SK-N-SH (cell line): ENCODE measurements around the gene ZFP36L1. TPM values are rescaled to one million over a fixed set of nuclear protein-coding genes. Genes with fewer than 3 reads are reported as not detected.

Source experiments
- CTCF ChIA-PET: fragments of 300-600, 350-600 bp; formaldehyde crosslinking; extraction: SDS; loops from one replicate; lab custom pipeline; 2021; lab: Yijun Ruan, JAX
- POLR2A ChIA-PET: fragments of 350-600 bp; sonication (Branson Sonifier 250); formaldehyde crosslinking; extraction: SDS; loops from one replicate; lab custom pipeline; 2020; ENCODE audit warnings: antibody characterized with exemption, inconsistent platforms; lab: Yijun Ruan, JAX
- DNase-seq: peaks from one replicate; pipeline ENCODE4 v3.0.0; 2012
- H2AFZ ChIP-seq: fragments of 200-600 bp; sonication (generic); 2 replicates; pipeline ENCODE4 v1.8.1; 2016; ENCODE audit warnings: antibody characterized with exemption, mild to moderate bottlenecking, low read depth
- H3F3A ChIP-seq: fragments of 200-600 bp; sonication (generic); replicated peaks from 2 replicates; pipeline ENCODE3; 2016; ENCODE audit warnings: antibody characterized with exemption, mild to moderate bottlenecking; ENCODE audit not compliant: insufficient read depth
- H3K27ac ChIP-seq, 2 experiments: fragments of 200-500 bp in 1 of 2; fragments of 200-600 bp in 1 of 2; sonication (Bioruptor generic) in 1 of 2; sonication (generic), shearing (Covaris generic) in 1 of 2; 2 replicates each; pipeline versions ENCODE4 v1.5.1 to v1.6.1; 2014 to 2016; ENCODE audit warnings: low read depth in 2 of 2, inconsistent platforms in 1 of 2, low read length in 1 of 2, mild to moderate bottlenecking in 1 of 2, mixed read lengths in 1 of 2
- H3K27me3 ChIP-seq: fragments of 200-600 bp; sonication (generic), shearing (Covaris generic); 2 replicates; pipeline ENCODE4 v1.6.1; 2016; ENCODE audit warnings: mixed run types; ENCODE audit not compliant: insufficient read depth
- H3K36me3 ChIP-seq, 2 experiments: fragments of 200-500 bp in 1 of 2; fragments of 200-600 bp in 1 of 2; sonication (Bioruptor generic) in 1 of 2; sonication (generic) in 1 of 2; replicated peaks in 1 of 2; 2 replicates each; pipeline versions ENCODE3 to v1.5.1; 2014 to 2016; ENCODE audit warnings: low read length in 1 of 2, mild to moderate bottlenecking in 1 of 2; ENCODE audit not compliant: insufficient read depth in 2 of 2, control insufficient read depth in 1 of 2
- H3K4me1 ChIP-seq, 2 experiments: fragments of 200-500 bp in 1 of 2; fragments of 200-600 bp in 1 of 2; sonication (Bioruptor generic) in 1 of 2; sonication (generic), shearing (Covaris generic) in 1 of 2; 2 replicates each; pipeline versions ENCODE4 v1.5.1 to v1.6.1; 2014 to 2016; ENCODE audit warnings: low read depth in 1 of 2, low read length in 1 of 2, mixed run types in 1 of 2; ENCODE audit not compliant: insufficient read depth in 2 of 2, control insufficient read depth in 1 of 2
- H3K4me2 ChIP-seq: fragments of 200-600 bp; sonication (generic), shearing (Covaris generic); 2 replicates; pipeline ENCODE4 v1.6.1; 2017; ENCODE audit warnings: mixed run types
- H3K4me3 ChIP-seq, 2 experiments: fragments of 200-500 bp in 1 of 2; fragments of 200-600 bp in 1 of 2; sonication (Bioruptor generic) in 1 of 2; sonication (generic), shearing (Covaris generic) in 1 of 2; 2 replicates each; pipeline versions ENCODE4 v1.5.1 to v1.8.1; 2014 to 2016; ENCODE audit warnings: low read depth in 2 of 2, inconsistent platforms in 1 of 2, low read length in 1 of 2, mild to moderate bottlenecking in 1 of 2, mixed read lengths in 1 of 2, moderate library complexity in 1 of 2
- H3K79me2 ChIP-seq: fragments of 200-600 bp; sonication (generic); 2 replicates; pipeline ENCODE4 v1.8.1; 2017; ENCODE audit warnings: mild to moderate bottlenecking; ENCODE audit not compliant: insufficient read depth
- H3K9ac ChIP-seq: fragments of 200-600 bp; sonication (generic); 2 replicates; pipeline ENCODE4 v1.6.1; 2017; ENCODE audit warnings: mixed run types
- H3K9me2 ChIP-seq: fragments of 200-600 bp; sonication (generic); 2 replicates; pipeline ENCODE4 v1.6.1; 2017; ENCODE audit warnings: mixed run types
- H3K9me3 ChIP-seq: fragments of 200-600 bp; sonication (generic); 2 replicates; pipeline ENCODE4 v1.6.1; 2017; ENCODE audit warnings: mixed run types, mild to moderate bottlenecking, moderate library complexity
- H4K20me1 ChIP-seq: fragments of 200-600 bp; sonication (generic); 2 replicates; pipeline ENCODE4 v1.6.1; 2017; ENCODE audit warnings: mild to moderate bottlenecking, mixed run types; ENCODE audit not compliant: insufficient read depth
- CTCF ChIP-seq: fragments of 200-600 bp; sonication (generic); IDR thresholded peaks from 2 replicates; pipeline ENCODE4 v1.6.1; 2017; ENCODE audit warnings: antibody characterized with exemption, mild to moderate bottlenecking, moderate library complexity
- ELF1 ChIP-seq: IDR thresholded peaks from 2 replicates; pipeline ENCODE4 v1.4.0; 2012
- EP300 ChIP-seq, 2 experiments: IDR thresholded peaks; 2 replicates each; pipeline versions ENCODE4 v1.4.0 to v1.6.1; 2012; ENCODE audit warnings: borderline replicate concordance in 1 of 2, low read depth in 1 of 2, low read length in 1 of 2
- FOXJ3 ChIP-seq: sonication (generic); formaldehyde crosslinking; IDR thresholded peaks from 2 replicates; pipeline ENCODE4 v1.5.1; 2020; ENCODE audit warnings: mild to moderate bottlenecking, missing genetic modification reagents
- FOXM1 ChIP-seq: IDR thresholded peaks from 2 replicates; pipeline ENCODE4 v1.4.0; 2012; ENCODE audit warnings: low read depth, mild to moderate bottlenecking
- GABPA ChIP-seq: IDR thresholded peaks from 2 replicates; pipeline ENCODE4 v1.4.0; 2012; ENCODE audit warnings: low read depth, mild to moderate bottlenecking
- JUND ChIP-seq: IDR thresholded peaks from 2 replicates; pipeline ENCODE4 v1.4.0; 2012
- MEF2A ChIP-seq: IDR thresholded peaks from 2 replicates; pipeline ENCODE4 v1.4.0; 2012; ENCODE audit warnings: low read depth, borderline replicate concordance
- MXI1 ChIP-seq: IDR thresholded peaks from 2 replicates; pipeline ENCODE4 v1.6.1; 2012; ENCODE audit warnings: mild to moderate bottlenecking, low read depth, low read length, improper control_type of control experiment
- NFIC ChIP-seq: IDR thresholded peaks from 2 replicates; pipeline ENCODE4 v1.4.0; 2012; ENCODE audit warnings: borderline replicate concordance
- NRF1 ChIP-seq: IDR thresholded peaks from 2 replicates; pipeline ENCODE4 v1.6.1; 2012; ENCODE audit warnings: low read depth, mild to moderate bottlenecking, low read length
- POLR2AphosphoS5 ChIP-seq: IDR thresholded peaks from 2 replicates; pipeline ENCODE4 v1.6.1; 2012; ENCODE audit warnings: low read depth, low read length
- RCOR1 ChIP-seq: fragments of 150-350 bp; IDR thresholded peaks from 2 replicates; pipeline ENCODE4 v1.6.1; 2017; ENCODE audit warnings: antibody characterized with exemption, low read length
- RXRA ChIP-seq: IDR thresholded peaks from 2 replicates; pipeline ENCODE4 v1.4.0; 2012; ENCODE audit warnings: low read depth, mild to moderate bottlenecking, borderline replicate concordance
- SIN3A ChIP-seq: IDR thresholded peaks from 2 replicates; pipeline ENCODE4 v1.6.1; 2012; ENCODE audit warnings: low read depth, mild to moderate bottlenecking, low read length, moderate library complexity, borderline replicate concordance
- SMC3 ChIP-seq: IDR thresholded peaks from 2 replicates; pipeline ENCODE4 v1.6.1; 2012; ENCODE audit warnings: low read depth, low read length, improper control_type of control experiment
- TEAD4 ChIP-seq: IDR thresholded peaks from 2 replicates; pipeline ENCODE4 v1.4.0; 2012; ENCODE audit warnings: mild to moderate bottlenecking, borderline replicate concordance; ENCODE audit not compliant: insufficient read depth
- YY1 ChIP-seq: IDR thresholded peaks from 2 replicates; pipeline ENCODE4 v1.4.0; 2012; ENCODE audit warnings: low read depth, mild to moderate bottlenecking
- WGBS: methylation state at CpG from one replicate; pipeline ENCODE4 v1.1.6; 2017; ENCODE audit warnings: low lambda C conversion rate; 5-methylcytosine and 5-hydroxymethylcytosine counted together
- polyA plus RNA-seq, 3 experiments: library from polyadenylated mRNA; depleted of rRNA; stranded (reverse); fragments of >200 nt; gene quantifications; 2 replicates each; pipeline ENCODE4 v1.2.3, GENCODE V29; 2012
- TF ChIP-seq, protein P1 (sequence below): IDR thresholded peaks from 2 replicates; pipeline ENCODE4; 2012
- TF ChIP-seq, protein P2 (sequence below): fragments of 150-350 bp; IDR thresholded peaks from 2 replicates; pipeline ENCODE4 v1.6.1; 2017; ENCODE audit warnings: antibody characterized with exemption, low read length, low read depth, borderline replicate concordance
- TF ChIP-seq, protein P3 (sequence below): IDR thresholded peaks from 2 replicates; pipeline ENCODE4 v1.4.0; 2012; ENCODE audit warnings: low read depth
- TF ChIP-seq, protein P4 (sequence below): fragments of 150-350 bp; IDR thresholded peaks from 2 replicates; pipeline ENCODE4 v1.6.1; 2016; ENCODE audit warnings: mild to moderate bottlenecking, low read depth, low read length
- TF ChIP-seq, protein P5 (sequence below): IDR thresholded peaks from 2 replicates; pipeline ENCODE4 v1.4.0; 2012; ENCODE audit warnings: low read depth, borderline replicate concordance

ZFP36L1 gene
- polyA plus RNA-seq, 1 of the 3 experiments (the other 2 are of a cell fraction): 16.5 TPM

DNA sequence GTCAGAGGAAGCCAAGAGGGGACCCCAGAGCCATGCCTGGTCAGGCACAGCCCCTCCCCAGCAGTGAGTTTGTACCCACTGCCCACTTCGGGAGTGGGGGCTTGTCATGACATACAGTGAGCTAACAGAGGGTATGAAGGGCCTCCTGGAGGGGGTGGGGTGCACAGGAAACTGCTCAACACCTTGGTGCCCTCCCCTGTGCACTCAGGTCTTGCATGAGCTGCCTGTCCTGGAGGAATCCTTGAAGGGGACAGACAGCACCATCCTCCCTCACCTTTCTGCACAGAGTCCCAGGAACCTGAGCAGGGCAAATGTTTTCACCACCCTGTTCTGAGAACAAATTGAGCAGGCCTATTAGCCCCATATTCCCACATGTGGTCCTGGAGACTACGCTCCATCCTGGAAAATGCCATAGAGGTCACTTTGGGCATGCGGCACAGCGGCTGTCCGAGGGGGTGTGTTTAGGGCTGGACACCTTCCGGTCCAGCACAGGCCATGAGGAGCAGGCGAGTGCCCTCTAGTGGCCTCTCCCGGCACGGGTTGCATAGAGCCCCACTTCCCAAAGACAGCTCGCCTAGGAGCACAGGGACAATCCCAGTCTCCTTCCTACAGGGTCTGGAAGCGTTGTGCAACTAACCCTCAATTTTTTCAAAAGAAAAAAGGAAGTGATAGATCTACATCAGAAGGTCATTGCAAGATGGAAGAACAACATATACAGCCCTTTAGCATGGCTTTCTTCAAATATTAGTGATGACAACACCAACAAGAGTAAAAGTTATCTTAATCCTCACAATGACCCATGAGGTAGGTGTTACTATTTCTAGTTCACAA is 31.9 kb upstream of the ZFP36L1 start:
- peak; percentile 86 for DNase-seq
- H2AFZ ChIP-seq: peak overlapping the region; percentile 42; the same call in 1 of the 2 replicates
- POLR2A ChIA-PET: interaction anchor here (0.5 kb wide), 1 partner anchor 1172 kb away, joined by 3 read pairs; no protein-coding TSS in a partner anchor
- TF ChIP-seq SMC3 (peak; percentile 59), RCOR1 (no peak), JUND (no peak), CTCF (peak; percentile 82), MEF2A (no peak), FOXJ3 (no peak), TEAD4 (no peak), MXI1 (no peak), NRF1 (no peak), EP300 (IDR thresholded peaks at IDR 0.05; ENCODE audit: borderline replicate concordance in 1 of 2, low read depth in 1 of 2, low read length in 1 of 2) (no peak), NFIC (no peak), YY1 (no peak), GABPA (peak; percentile 82), SIN3A (no peak), FOXM1 (no peak), RXRA (no peak), ELF1 (no peak), POLR2AphosphoS5 (no peak)
- TF ChIP-seq, protein P1, sequence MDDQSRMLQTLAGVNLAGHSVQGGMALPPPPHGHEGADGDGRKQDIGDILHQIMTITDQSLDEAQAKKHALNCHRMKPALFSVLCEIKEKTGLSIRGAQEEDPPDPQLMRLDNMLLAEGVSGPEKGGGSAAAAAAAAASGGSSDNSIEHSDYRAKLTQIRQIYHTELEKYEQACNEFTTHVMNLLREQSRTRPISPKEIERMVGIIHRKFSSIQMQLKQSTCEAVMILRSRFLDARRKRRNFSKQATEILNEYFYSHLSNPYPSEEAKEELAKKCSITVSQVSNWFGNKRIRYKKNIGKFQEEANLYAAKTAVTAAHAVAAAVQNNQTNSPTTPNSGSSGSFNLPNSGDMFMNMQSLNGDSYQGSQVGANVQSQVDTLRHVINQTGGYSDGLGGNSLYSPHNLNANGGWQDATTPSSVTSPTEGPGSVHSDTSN: no peak
- TF ChIP-seq, protein P2, sequence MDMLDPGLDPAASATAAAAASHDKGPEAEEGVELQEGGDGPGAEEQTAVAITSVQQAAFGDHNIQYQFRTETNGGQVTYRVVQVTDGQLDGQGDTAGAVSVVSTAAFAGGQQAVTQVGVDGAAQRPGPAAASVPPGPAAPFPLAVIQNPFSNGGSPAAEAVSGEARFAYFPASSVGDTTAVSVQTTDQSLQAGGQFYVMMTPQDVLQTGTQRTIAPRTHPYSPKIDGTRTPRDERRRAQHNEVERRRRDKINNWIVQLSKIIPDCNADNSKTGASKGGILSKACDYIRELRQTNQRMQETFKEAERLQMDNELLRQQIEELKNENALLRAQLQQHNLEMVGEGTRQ: no peak
- TF ChIP-seq, protein P3, sequence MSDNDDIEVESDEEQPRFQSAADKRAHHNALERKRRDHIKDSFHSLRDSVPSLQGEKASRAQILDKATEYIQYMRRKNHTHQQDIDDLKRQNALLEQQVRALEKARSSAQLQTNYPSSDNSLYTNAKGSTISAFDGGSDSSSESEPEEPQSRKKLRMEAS: peak; percentile 66; the same call in 1 of the 2 replicates
- TF ChIP-seq, protein P4, sequence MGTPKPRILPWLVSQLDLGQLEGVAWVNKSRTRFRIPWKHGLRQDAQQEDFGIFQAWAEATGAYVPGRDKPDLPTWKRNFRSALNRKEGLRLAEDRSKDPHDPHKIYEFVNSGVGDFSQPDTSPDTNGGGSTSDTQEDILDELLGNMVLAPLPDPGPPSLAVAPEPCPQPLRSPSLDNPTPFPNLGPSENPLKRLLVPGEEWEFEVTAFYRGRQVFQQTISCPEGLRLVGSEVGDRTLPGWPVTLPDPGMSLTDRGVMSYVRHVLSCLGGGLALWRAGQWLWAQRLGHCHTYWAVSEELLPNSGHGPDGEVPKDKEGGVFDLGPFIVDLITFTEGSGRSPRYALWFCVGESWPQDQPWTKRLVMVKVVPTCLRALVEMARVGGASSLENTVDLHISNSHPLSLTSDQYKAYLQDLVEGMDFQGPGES: 0 out of 2 replicates have a peak, but pooled peaks have one; percentile 26
- TF ChIP-seq, protein P5, sequence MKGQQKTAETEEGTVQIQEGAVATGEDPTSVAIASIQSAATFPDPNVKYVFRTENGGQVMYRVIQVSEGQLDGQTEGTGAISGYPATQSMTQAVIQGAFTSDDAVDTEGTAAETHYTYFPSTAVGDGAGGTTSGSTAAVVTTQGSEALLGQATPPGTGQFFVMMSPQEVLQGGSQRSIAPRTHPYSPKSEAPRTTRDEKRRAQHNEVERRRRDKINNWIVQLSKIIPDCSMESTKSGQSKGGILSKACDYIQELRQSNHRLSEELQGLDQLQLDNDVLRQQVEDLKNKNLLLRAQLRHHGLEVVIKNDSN: no peak

More for the DNA sequence above, 31.9 kb upstream of the ZFP36L1 start:
- Histone ChIP-seq H3K36me3 (no peaks in the 10 kb centered on the region), H3K4me1 (peaks cover 0 to 5% of the 10 kb centered on the region in 2 experiments; a peak in 1 of 4 replicates), H3K9me3 (no peaks in the 10 kb centered on the region), H4K20me1 (no peaks in the 10 kb centered on the region), H3K4me3 (no peak overlapping the region), H3K27me3 (no peaks in the 10 kb centered on the region), H3K4me2 (no peak overlapping the region), H3K9me2 (no peaks in the 10 kb centered on the region), H3K79me2 (no peaks in the 10 kb centered on the region), H3F3A (peaks cover 4% of the 10 kb centered on the region), H3K27ac (no peak overlapping the region), H3K9ac (no peak overlapping the region)
- CTCF ChIA-PET: interaction anchor here (0.5 to 15.3 kb wide), 31 partner anchors 8 to 1120 kb away, joined by 3 to 232 read pairs (median 4); no protein-coding TSS in a partner anchor
- 41% methylated on average over 9 of the region's 11 CpGs for WGBS
